ES-I3 (cell line): ENCODE data around the gene UQCRH.
A peak's percentile ranks its signal among the peaks of the same experiment; 100 is the strongest.
"Not testable (repeated sequence)": the region's sequence is repeated elsewhere in the genome, so short reads cannot be mapped to it uniquely, and the experiment has no call there.

ENCODE experiments used
- H3K36me3 ChIP-seq: 2 replicates; pipeline ENCODE4 v1.6.1; 2013; ENCODE audit warnings: mild to moderate bottlenecking, low read length, control low read depth, moderate library complexity; ENCODE audit not compliant: insufficient read depth
- H3K4me1 ChIP-seq: 2 replicates; pipeline ENCODE4 v1.6.1; 2013; ENCODE audit warnings: mild to moderate bottlenecking, control low read depth, low read length; ENCODE audit not compliant: insufficient read depth
- H3K9ac ChIP-seq: 2 replicates; pipeline ENCODE4 v1.6.1; 2013; ENCODE audit warnings: low read depth, mild to moderate bottlenecking, low read length, moderate library complexity
- H3K9me3 ChIP-seq: 2 replicates; pipeline ENCODE4 v1.6.1; 2013; ENCODE audit warnings: mild to moderate bottlenecking, low read length, moderate library complexity; ENCODE audit not compliant: control insufficient read depth, insufficient read depth

Gene UQCRH

DNA sequence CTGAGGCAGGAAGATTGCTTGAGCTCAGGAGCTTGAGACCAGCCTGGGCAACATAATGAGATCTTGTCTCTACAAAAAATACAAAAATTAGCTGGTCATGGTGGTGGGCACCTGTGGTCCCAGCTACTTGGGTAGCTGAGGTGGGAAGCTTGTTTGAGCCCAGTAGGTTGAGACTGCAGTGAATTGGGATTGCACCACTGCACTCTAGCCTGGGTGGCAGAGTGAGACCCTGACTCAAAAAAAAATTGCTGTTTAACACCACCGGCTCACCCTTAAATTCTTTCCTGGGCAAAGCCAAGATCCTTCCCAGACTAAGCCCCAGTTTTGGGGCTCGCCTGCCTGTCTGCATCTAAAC is 30.5 kb downstream of the UQCRH start:
- H3K4me1 ChIP-seq, result peaks cover 4% of the 10 kb centered on the region; the same call in 1 of the 2 replicates
- no peaks in the 10 kb centered on the region for H3K36me3 ChIP-seq
- no peak overlapping the region for H3K9ac ChIP-seq

DNA sequence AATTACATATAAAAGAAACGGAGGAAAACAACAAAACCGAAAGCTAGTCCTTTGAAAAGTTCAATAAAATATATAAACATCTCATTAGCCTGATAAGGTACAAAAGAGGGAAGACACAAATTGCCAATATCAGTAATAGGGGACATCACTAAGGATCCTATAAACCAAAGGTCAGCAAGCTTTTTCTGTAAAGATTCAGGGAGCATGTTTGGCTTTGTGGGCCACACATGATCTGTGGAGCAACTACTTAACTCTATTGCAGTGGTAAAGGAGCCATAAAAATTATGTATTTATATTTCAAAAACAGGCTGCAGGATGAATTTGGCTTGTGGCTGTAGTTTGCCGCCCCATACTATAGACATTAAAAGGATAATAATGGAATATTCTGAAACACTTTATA is 31.6 kb downstream of the UQCRH start:
- Histone ChIP-seq H3K4me1 (no peaks in the 10 kb centered on the region; the same call in 1 of the 2 replicates), H3K9ac (no peak overlapping the region), H3K9me3 (no peaks in the 10 kb centered on the region), H3K36me3 (no peaks in the 10 kb centered on the region)

More for the DNA sequence above, 30.5 kb downstream of the UQCRH start:
- no peaks in the 10 kb centered on the region for H3K9me3 ChIP-seq

- not testable (repeated sequence) for H3K9ac ChIP-seq, H3K36me3 ChIP-seq, H3K4me1 ChIP-seq
These were observed 33.9 kb downstream of the UQCRH start for GRCh38 chr1:46337409-46337808.

GRCh38 chr1:46340404-46341221 is 37.1 kb downstream of the UQCRH start, which contains the start of gene NSUN4:
Gene NSUN4, plus strand, starts transcription at chr1:46340807. Its CDS starts 20 bp downstream, at chr1:46340827.
- no peaks in the 10 kb centered on the region; the same call in 1 of the 2 replicates for H3K4me1 ChIP-seq
- peak within 1 kb of the TSS; percentile 99 for H3K9ac ChIP-seq
- H3K9me3 ChIP-seq, result no peaks in the 10 kb centered on the region
- peaks cover 3% of the 10 kb centered on the region; the same call in 1 of the 2 replicates for H3K36me3 ChIP-seq

More at GRCh38 chr1:46337409-46337808, 33.9 kb downstream of the UQCRH start:
- not testable (repeated sequence) for H3K9me3 ChIP-seq

GRCh38 chr1:46341222-46342083 is 38.0 kb downstream of the UQCRH start:
- Histone ChIP-seq H3K9me3 (no peaks in the 10 kb centered on the region), H3K4me1 (no peaks in the 10 kb centered on the region; the same call in 1 of the 2 replicates), H3K36me3 (peaks cover 3% of the 10 kb centered on the region; the same call in 1 of the 2 replicates), H3K9ac (peak overlapping the region; percentile 99)

GRCh38 chr1:46342084-46342656 is 38.7 kb downstream of the UQCRH start:
- H3K9ac ChIP-seq, result no peak overlapping the region
- H3K36me3 ChIP-seq, result peaks cover 3% of the 10 kb centered on the region; the same call in 1 of the 2 replicates
- H3K4me1 ChIP-seq, result no peaks in the 10 kb centered on the region; the same call in 1 of the 2 replicates
- no peaks in the 10 kb centered on the region for H3K9me3 ChIP-seq

DNA sequence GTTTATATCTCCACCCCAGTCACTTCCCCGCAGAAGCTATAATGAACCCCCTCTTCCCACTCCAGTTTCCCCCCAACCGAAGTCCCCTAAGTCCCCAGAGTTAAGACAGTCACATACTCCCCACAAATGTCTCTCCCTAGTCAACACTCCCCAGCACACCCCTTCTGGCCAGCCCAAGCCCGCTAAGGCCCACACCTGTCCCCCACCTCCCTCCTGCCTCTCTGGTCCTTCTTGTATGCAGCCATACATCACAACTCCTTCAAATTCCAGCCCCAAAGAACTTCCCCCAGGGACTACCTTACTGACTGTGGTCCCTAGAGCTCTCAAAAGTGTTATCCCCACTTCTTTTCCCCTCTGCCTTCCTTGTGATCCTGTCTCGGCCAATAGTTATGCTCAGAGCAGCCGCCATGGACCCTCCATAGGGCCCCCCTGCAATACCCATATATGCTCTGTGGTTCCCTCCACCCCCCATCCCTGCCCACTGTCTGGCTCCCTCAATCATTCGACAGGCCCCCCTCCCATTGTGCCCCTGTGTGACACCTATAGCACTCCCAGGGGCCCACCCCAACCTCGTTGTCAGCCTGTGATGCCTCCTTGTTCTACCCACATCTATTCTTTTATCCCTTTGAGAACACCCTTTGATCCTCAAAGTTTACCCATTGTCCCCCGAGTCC is 39.3 kb downstream of the UQCRH start:
- Histone ChIP-seq H3K4me1 (no peaks in the 10 kb centered on the region; the same call in 1 of the 2 replicates), H3K9ac (no peak overlapping the region), H3K36me3 (peaks cover 7% of the 10 kb centered on the region; the same call in 1 of the 2 replicates), H3K9me3 (no peaks in the 10 kb centered on the region)

- H3K36me3 ChIP-seq, result peaks cover 7% of the 10 kb centered on the region; the same call in 1 of the 2 replicates
- no peaks in the 10 kb centered on the region for H3K9me3 ChIP-seq
- no peak overlapping the region for H3K9ac ChIP-seq
- no peaks in the 10 kb centered on the region; the same call in 1 of the 2 replicates for H3K4me1 ChIP-seq
These were observed 39.8 kb downstream of the UQCRH start for GRCh38 chr1:46343351-46343695.

DNA sequence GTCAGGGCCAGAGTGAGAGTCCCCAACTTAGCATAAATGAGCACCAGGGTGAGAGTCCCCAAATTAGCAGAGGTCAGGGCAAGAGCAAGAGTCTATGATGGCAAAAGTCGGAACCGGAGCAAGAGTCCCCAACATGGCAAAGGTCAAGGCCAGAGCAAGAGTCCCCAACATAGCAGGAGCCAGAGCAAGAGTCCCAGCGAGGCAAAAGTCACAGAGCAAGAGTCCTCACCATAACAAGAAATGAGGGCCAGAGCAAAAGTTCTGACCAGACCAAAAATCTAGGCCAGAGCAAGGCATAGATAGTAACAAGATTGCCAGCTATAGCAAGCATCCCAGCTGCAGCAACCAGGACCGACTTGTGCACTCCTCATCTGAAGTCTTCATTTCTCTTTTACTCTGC is 40.2 kb downstream of the UQCRH start:
- Histone ChIP-seq H3K36me3 (peaks cover 7% of the 10 kb centered on the region; the same call in 1 of the 2 replicates), H3K9ac (no peak overlapping the region), H3K4me1 (no peaks in the 10 kb centered on the region; the same call in 1 of the 2 replicates), H3K9me3 (no peaks in the 10 kb centered on the region)

- Histone ChIP-seq H3K36me3 (peaks cover 9% of the 10 kb centered on the region; the same call in 1 of the 2 replicates), H3K4me1 (no peaks in the 10 kb centered on the region; the same call in 1 of the 2 replicates), H3K9me3 (no peaks in the 10 kb centered on the region), H3K9ac (no peak overlapping the region)
These were observed 41.0 kb downstream of the UQCRH start for GRCh38 chr1:46344481-46344880.

- H3K9ac ChIP-seq, result no peak overlapping the region
- peaks cover 10% of the 10 kb centered on the region; the same call in 1 of the 2 replicates for H3K36me3 ChIP-seq
- H3K9me3 ChIP-seq, result no peaks in the 10 kb centered on the region
- no peaks in the 10 kb centered on the region for H3K4me1 ChIP-seq
These were observed 41.8 kb downstream of the UQCRH start for GRCh38 chr1:46345281-46345680.

DNA sequence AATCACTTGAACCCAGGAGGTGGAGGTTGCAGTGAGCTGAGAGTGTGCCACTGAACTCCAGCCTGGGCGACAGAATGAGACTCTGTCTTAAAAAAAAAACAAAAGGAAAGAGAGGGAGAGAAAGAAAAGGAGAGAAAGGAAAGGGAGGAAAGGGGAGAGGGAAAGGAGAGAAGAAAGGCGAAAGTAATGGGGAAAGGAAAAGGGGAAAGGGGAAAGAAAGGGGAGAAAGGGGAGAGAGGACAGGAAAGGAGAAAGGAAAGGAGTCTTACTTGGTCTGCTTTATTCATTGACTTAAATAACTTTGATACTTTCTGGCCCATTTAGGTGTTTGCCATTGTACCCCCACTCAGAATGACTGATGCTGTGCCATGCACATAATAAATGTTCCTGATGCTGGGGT is 48.9 kb downstream of the UQCRH start:
- Histone ChIP-seq H3K9ac (no peak overlapping the region), H3K36me3 (peaks cover 7% of the 10 kb centered on the region; the same call in 1 of the 2 replicates), H3K4me1 (no peaks in the 10 kb centered on the region), H3K9me3 (no peaks in the 10 kb centered on the region)

DNA sequence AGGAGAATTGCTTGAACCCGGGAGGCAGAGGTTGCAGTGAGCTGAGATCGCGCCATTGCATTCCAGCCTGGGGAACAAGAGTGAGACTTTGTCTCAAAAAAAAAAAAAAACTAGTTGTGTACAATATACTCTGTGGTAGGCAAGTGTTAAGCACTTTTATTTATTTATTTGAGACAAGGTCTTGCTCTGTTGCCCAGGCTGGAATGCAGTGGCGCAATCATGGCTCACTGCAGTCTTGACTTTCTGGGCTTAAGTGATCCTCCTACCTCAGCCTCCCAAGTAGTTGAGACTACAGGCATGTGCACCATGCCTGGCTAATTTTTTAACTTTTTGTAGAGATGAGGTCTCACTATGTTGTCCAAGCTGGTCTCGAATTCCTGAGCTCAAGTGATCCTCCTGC is 52.4 kb downstream of the UQCRH start:
- H3K9ac ChIP-seq, H3K9me3 ChIP-seq, H3K36me3 ChIP-seq, H3K4me1 ChIP-seq: not testable (repeated sequence)

DNA sequence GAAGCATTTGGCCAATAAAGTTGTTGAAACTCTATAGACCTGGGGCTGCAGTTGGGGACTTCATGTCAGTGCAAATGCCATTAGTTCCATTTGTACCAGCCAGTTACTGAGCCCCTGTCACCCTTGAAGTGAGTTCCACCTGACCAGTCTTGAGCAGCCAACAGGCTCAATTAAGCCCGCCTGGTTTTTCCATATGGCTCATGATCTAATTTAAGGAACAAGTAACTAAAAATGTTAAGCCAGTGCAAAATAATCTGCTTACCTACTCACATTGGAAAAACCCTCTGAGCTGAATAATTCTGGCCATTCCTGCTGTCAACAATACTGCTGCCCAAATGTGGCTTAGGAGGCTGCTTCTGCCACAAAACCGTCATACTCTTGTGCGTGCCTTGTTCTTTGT is 58.7 kb downstream of the UQCRH start:
- Histone ChIP-seq H3K36me3 (peaks cover 18% of the 10 kb centered on the region), H3K4me1 (no peaks in the 10 kb centered on the region), H3K9ac (no peak overlapping the region), H3K9me3 (no peaks in the 10 kb centered on the region)
